NOMO-1 (cell line): ENCODE results near the gene UCHL3.

Experiments used
- DNase-seq, 2 experiments: peaks; one replicate each; lab custom pipeline; 2025; ENCODE audit not compliant: unreplicated experiment in 2 of 2; lab: John Stamatoyannopoulos, UW

UCHL3 gene

DNA sequence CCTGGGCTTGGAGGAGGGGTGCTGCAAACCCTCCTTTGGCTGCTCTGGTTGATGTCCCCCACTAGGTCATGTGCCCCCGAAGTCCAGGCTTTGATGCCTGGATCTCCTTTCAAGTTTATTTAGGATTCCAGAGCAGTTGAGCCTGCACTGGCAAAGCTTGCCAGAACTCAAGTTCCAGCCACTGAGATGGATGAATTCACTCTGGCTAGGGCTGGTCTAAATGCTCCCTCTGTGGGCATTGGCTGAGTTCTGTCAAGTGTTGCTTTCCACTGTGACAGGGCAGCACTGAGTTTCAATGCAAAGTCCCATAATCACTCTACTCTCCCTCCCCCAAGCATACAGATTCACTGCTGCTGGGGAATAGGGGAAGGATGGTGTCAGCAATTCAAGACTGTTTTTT lies 68.7 kb downstream of the UCHL3 start:
- no peak for DNase-seq

DNA sequence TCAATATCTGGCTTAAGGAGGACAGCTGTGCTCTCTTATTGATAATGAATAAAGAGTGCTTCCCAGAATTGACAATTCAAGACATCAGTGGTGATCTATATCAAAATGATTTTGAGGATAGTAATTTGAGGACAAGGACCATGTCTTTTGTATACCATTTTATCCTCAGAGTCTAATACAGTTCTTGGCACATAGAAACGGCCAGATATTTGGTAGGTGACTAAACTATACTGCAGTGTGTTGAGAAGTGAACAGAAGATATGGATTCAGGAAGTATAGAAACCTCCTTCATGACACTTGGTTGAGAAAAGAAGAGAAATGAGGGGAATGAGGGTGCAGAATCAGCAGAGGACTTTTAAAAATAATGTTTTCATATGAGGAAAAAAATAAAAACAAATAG lies 70.4 kb downstream of the UCHL3 start:
- no peak for DNase-seq

DNA sequence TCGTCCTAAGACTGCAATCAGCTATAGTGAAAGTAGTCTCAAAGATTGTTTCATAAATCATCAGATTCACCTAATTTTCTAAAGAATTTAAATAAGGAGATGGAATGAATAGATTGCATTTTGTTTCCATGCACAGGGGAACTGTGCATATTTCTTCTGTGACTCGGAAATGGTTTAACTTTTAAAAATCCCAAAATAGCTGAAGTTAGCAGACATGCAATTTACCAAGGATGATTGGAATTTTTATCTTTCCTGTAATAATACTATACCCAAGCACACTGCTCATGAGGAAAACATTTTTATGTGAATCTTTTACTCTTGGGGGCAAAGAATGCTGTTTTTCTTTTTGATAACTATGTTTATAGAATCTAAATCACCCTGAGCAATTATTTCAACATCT lies 71.6 kb downstream of the UCHL3 start:
- DNase-seq = no peak

DNA sequence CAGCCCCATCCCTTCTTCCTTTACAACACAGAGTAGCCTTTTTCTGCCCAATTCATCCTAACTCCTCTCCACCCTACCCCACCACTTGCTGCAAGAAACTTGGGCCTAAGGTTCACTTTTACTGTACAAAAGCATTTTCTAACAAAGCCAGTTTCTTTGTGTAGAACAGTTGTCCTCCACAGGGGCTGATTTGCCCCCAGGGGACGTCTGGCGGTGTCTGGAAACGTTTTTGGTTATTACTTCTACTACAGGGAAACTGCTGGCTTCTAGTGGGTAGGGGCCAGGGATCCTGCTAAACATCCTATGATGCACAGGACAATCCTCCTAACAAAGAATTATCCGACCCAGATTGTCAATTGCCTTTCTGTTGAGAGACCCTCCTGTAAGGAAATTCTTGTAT lies 79.2 kb downstream of the UCHL3 start:
- DNase-seq = no peak

DNA sequence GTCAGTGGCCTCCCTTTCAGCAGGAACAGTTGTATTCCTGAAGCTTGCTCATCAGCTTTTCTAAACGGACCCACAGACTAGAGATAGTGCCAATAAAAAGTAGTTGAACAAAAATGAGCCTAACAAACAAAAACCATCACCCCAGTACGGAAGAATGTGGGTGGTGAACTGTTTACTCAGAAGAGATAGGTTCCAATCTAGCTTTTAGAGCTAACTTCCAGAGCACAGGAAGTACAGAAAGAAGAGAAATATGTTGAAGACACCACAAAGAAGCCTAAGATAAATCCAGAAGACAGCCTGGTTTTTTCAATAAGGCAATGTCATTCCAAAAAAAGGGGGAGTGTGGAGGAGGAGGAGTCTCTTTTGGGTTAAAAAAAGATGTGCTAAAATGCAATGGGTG lies 83.7 kb downstream of the UCHL3 start:
- no peak for DNase-seq

DNA sequence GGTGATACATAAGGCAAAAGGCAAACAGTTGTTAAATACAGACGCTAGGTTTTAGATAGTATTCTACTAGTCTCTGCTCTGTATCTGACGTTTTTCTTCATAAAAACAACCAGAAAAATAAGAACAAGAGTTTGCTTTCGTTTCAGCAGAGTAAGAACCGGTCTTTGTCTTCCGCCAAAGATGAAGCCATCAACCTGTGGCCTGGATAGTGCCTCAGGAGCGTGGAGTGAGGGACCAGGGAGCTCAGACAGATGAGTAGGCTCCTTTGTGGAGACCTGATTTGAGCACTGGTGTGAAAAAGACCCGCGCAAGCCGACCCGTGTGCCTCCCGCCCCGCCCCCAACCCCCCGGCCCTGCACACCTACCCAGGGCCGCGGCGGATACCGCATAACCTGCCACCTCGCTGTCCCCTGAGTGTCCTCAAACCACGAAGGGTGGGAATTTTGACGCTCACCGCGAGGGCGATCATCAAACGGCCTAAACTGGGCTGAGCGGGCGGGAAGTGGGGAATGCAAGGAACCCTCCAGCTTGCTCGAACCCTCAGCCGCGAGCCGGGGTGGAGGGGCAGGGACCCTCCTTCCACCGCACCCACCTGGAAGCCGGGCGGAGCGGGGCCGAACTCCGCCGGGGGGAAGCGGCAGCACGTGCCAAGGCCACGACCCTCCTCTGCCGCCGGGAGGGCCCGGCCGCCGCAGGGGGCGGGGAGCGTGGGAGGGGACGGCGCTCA lies 85.7 kb downstream of the UCHL3 start:
- no peak for DNase-seq

DNA sequence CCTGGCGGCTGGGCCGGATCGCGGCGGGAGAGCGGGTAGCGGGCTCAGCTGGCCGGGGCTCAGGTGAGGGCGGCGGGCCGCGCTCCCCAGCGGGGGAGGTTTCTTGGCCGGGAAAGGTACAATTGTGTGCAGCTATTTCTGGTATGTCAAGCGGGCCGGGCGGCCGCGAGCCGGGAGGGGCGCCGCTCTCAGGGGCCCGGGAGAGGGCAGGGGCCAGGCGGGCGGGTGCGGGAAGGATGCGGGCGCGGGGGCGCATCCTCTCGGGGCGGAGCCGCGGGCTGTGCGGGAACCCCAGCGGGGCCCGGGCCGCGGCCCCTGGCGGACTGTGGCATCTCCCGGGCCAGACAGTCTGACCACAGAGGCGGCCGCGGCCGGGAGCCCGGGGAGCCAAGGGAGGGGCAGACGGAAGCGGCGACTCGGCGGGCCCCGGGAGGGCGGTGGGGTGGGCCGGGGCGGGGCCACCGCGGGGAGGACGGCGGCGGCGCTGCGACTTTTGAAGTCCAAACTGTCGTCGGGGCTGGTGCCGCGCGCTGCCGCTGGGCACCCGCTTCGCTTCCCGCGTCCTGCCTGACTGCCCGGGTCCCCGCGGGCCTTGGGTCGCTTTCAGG lies 86.3 kb downstream of the UCHL3 start, which contains the start of gene LMO7:
Gene LMO7, plus strand, starts transcription at position 503 of the 608 bp plus-strand sequence. CDS start 328 bp downstream, outside the sequence.
- DNase-seq = peak; percentile 23 to 47

DNA sequence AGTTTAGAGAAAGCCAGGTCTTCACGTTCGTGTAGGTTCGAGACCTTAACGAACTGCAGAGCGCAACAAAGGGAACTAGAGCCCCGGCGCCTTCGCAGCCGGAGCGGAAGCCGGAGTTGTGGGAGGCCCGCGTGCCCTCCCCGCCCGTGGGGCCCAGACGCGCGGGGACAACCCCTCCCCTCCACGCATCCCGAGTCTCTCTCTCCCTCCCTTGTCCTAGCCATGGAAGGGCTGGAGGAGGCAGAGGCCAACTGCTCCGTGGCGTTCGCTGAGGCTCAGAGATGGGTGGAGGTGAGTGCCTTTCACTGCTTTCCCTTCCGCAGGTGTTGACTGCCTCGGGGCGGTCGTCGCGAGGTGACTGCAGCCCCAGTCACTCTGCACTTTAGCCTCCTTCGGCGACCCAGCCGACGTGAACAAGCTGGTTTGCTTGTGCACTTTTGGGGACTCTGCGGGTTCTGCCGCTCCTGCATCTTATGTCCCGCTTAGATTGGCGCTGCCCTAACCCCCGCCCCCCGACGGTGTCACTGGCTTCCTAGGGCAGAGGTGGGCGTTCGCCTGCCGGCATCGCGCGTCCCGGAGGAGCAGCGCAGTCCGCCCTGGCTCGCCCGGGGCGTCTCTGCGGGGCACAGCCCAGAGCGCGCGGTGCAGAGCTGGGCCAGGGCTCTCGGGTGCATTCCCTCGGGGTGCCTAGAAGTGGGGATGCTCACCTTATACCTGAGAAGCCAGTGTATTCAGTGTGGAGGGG lies 87.0 kb downstream of the UCHL3 start:
- peak in 1 of 2 experiments; percentile 6 for DNase-seq

DNA sequence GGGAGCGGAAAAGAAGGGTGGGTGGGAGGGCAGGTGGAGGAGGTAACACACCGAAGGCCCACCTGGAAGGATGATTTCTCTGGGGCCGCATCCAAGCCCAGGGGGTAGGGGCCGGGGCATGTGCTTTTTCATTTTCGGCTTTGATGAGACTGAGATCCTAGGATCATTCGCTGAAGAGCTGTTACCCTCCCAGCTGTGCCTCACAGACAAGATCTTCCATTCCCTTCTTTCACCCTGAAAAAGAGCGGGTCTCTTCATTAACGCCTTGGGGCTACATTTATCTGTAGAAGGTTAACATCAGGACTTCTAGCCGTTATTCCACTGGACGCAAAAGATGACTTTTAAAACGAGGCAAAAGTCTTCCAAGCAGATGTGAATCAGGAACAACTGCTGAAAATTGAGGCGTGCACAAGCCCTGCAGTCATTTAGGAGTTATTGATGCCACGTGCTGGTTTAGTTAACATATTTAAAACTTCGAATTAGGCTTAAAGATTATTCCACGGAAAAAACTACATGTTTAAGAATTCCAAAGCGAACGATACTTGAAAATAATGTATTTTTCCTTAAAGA lies 87.7 kb downstream of the UCHL3 start:
- DNase-seq = no peak

DNA sequence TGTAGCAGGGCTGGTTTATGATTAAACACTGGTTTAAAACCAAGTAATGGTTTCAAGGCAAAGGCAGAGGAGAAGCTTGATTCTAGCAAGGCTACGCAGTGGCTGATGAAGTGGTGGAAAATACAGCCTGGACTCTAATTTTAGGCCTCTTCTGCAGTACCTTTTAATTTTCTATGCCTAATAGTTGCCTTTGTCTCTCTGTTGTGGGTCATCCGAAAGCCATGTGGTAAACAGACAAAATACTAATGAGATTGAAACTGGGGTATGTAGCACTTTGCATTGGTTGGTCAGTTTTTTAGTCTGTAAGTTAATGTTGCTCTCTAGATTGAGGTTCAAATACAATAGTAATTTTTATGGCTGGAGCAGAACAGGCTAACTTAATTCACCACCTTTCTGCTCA lies 89.9 kb downstream of the UCHL3 start:
- DNase-seq = no peak

DNA sequence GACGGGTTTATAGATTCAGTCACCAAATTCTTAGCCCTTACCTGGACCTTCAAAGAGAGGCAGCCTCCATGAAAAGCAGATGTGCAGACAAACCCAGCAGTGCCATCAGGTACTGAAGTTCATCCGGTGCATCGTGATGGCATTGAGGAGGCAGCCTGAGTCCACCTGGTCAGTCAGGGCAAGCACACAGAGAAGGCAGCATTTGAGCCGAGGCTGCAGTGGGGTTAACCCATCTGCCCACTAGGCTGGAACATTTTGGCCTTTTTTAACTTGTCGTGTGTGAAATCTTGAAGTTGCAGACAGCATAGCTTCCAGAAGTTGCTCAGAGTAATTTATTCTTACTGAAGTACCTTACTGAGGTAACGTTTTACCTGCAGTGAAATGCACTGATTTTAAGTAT lies 91.4 kb downstream of the UCHL3 start:
- DNase-seq = no peak

DNA sequence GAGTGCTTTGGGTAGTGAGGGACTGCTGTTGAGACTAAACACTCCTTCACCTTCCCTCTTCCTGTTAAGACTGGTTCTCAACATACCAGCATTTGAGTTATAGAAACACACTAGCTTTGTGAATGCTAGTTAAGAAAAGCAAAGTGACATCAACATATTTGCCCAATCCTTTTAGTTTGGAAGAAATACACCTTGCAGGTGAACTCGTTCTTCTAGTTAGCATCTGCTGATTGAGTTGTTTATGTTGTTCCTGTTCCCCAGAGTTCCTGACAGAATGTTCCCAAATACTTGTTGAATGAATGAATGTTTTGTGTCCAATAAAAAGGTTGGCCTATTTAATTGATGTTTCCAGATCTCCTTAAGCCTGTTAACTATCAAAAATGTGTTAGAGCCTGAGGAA lies 93.6 kb downstream of the UCHL3 start:
- no peak for DNase-seq

DNA sequence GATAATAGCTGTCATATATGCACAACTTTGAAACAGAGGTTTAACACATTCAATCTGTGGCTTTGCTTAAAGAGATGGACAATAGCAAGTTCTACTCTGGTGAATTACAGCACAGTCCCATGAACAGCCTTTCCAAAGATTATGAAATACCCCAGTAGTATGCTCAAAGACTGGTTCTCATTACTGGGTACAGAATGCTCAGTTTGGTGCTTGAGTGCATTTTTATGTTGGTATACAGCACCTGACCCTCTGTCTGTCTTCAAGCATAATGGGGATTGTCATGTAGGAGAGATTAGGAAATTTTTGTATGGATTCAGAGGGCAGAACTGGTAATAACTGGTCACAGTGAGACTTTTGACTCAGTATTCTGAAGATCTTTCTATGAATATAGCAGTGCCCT lies 94.1 kb downstream of the UCHL3 start:
- DNase-seq = no peak

DNA sequence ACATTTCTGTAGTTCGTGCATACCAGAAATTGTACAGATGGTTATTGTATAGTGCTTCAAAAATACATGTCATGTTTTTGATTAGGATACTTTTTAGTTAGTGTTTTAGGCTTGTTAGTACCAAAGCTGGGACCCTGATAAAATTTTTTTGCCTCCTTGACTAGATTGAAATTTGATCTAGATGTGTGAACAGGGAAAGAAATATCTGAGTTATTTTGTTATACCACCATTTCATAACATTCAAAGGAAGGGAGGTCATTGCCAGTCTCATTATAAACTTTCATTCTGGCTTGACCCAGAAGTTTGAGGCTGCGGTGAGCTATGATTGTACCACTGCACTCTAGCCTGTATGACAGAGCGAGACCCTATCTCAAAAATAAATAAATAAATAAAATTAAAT lies 95.5 kb downstream of the UCHL3 start:
- no peak for DNase-seq

DNA sequence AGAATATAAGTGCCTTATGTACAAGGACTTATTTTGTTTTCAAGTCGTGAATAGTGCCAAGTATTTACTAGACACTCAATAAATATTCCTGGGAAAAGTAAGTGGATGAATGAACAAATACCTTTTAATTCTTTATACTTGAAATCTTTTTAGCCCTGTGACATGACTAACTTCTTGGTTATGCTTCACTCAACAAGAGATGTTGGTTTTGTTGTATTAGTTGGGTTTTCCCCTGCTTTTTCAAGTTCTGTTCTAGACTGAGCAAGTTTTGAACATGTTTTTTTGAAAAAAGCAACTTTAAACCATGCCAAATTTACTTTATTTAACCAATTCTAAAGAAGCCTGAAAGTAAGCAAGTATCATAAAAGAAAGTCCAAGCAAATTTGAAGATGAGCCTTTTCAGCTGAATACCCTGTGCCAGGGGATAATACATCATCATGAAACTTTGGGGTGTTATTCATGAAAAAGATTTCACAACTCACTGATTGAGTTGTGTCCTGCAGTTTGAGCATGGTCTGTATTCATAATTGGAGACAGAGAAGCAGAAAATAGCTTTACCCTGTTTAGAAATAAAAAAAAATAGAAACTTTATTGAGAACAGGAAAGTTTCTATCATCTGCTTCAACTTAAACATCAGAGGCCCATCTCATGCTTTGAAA lies 97.7 kb downstream of the UCHL3 start:
- DNase-seq = no peak

DNA sequence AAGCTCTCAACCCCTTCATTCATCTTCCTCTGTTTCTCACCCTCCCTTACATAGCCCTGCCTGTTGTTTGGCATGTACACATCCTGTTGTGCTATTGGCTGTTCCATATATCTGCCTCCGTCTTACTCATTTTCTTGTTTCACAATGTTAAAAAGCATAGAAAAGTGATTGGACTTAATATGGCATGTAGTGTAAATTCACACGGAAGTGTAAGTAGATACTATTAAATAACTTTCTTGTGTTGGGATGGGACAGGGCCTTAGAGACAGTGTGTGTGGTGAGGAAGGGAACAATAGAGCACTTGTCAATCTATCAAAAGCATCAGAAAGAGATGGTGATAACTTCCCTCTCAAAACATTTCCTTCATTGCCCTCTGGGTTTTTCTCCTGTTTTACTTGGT lies 98.9 kb downstream of the UCHL3 start:
- DNase-seq = no peak

DNA sequence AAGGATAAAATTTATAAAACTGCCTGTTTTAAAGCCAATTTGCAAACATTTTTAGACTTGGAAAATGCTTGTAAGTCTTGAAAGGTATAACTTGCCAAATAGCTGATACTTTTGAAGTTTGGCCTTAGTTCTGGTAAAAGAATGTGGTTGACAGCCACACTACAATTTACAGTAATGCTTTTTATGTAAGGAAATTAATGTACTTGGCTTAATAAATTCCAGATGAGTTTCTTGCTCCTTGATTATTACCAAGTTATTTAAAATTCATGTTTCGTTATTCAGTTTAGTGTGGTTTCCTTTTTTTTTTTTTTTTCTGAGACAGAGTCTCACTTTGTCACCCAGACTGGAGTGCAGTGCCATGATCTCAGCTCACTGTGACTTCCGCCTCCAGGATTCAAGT lies 101.4 kb downstream of the UCHL3 start:
- no peak for DNase-seq

DNA sequence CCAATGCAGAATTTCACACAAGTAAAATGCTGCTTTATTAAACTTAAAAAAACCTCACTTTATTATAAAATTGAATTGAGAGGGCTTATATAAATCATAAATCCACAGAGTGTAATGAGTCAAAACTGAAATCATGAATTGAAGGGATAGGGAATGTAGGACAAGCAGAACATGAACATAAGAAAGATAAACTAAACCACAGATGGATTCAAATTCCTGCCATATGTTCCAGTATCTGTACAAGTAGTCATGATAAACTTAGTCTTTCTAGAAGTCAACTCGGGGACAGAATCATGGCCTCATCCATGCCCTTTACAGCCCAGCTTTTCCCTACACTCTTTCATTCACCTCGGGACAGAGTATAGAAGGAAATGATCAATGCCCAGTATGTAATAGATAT lies 103.1 kb downstream of the UCHL3 start:
- DNase-seq = no peak
